GM18858 (cell line): ENCODE results near the gene PYDC2.
"Not testable (repeated sequence)": the region's sequence is repeated elsewhere in the genome, so short reads cannot be mapped to it uniquely, and the experiment has no call there.

Source experiments
- ATAC-seq: cut with Tn5 transposase; IDR thresholded peaks from one replicate; pipeline ENCODE4 v1.9.1; 2021; ENCODE audit not compliant: unreplicated experiment

Gene PYDC2

DNA sequence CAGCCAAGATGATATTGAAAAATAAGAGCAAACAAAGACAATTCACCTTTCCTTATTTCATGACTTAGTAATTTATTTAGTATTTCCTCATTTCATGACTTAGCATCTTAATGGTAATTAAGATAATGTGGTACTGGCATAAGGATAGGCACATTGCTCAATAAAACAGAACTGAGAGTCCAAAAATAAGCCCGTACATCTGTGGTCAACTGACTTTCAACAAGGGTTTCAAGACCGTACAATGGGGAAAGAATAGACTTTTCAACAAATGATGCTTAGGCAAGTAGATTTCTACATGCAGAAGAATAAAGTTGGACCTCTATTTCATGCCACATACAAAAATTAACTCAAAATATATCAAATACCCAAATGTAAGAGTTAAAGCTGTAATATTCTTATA, 603 bp upstream of the PYDC2 start:
- no peak for ATAC-seq

DNA sequence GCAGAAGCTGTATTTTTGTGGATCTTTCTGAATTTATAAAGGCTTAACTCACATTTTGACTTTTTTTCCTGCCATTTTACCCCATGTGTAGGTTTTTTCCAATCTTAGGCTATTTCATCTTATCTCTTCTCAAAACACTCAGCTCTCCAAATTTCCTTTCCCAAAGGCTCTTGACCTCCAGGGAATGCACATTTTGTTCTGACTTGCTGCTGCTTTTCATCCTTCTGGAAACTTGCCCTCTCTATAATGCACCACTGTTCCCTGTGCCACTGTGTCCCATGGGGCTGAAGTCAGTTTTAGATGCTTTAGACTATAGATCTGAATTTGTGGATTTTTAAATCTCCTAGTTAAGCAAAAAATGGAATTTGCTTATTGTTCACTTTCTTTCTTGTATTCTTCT, 9.1 kb downstream of the PYDC2 start:
- no peak for ATAC-seq

DNA sequence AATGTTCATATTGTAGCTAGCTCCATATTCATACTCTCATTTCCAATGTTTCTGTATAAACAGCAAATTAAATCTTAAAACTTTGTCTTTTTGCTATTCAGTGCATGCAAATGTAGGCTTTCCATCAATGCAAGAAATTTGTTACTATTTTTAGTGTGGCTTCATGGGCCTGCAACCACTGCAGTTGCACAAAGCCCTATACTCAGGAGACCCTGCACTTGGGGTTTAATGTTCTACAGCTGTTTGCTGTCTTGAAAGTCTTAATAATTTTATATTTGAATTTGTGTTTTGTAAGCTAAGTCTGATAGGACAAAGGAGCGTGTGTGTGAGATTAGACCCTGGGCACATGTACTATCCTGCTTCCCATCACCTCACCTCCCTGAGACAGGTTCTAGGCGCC, 9.6 kb downstream of the PYDC2 start:
- ATAC-seq: no peak

DNA sequence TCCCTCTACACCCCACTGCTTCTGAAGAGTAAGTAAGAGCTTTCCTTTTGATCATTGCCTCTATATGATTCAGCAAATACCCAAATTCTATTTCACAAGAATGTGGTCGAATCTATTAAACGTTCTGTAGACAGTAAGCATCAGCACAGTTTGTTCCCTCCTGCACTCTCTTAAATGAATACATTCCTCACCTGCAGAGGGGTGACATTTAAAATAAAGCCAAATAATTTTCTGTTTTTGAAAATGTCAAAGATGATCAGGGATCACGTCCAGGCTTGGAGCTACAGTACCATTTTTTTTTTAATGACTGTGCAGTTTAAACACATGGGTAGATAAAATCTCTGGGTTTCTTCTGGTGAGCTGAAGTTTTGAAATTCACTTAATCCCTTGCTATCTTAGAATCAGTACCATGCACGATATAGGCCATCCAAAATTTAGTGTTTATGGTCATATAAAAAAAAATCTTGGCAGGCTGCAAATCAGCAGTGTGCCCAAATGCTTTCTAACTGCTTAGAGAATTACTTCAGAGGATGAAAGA, 12.8 kb downstream of the PYDC2 start:
- ATAC-seq: no peak

DNA sequence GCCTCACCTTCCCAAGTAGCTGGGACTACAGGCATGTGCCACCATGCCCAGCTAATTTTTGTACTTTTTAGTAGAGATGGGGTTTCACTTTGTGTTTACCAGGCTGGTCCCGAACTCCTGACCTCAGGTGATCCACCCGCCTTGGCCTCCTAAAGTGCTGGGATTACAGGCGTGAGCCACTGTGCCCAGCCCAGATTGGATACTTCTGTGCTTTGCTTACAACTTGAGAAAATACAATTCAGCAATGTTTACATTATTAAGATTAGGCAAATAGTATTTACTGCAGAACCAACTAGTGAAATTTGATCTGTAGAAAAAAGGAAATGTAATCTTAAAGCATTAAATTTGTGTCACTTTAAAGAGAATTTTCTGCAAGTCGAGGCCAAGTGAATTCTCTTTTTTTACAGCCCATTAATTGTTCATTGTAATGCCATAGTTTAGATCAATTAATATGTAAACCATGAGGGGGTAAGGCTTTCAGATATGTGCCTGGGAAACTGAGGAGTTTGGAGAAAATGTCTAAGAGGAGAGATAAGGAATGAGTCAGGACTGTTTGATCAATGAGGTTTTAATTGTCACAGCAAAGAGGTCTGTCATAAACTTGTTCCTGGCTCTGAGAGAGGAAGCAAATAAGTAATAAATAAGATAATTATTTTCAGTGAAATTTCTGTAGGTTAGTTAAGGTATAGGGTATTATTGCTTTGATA, 15.3 kb downstream of the PYDC2 start:
- no peak for ATAC-seq

DNA sequence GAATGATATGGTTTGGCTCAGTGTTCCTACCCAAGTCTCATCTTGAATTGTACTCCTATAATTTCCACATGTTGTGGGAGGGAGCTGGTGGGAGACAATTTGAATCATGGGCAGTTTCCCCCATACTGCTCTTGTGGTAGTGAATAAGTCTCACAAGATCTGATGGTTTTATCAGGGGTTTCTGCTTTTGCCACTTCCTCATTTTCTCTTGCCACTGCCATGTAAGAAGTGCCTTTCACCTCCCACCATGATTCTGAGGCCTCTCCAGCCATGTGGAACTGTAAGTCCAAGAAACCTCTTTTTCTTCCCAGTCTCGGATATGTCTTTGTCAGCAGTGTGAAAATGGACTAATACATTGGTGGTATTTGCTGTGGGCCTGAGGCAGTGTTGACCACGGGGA, 23.0 kb downstream of the PYDC2 start:
- not testable (repeated sequence) for ATAC-seq

DNA sequence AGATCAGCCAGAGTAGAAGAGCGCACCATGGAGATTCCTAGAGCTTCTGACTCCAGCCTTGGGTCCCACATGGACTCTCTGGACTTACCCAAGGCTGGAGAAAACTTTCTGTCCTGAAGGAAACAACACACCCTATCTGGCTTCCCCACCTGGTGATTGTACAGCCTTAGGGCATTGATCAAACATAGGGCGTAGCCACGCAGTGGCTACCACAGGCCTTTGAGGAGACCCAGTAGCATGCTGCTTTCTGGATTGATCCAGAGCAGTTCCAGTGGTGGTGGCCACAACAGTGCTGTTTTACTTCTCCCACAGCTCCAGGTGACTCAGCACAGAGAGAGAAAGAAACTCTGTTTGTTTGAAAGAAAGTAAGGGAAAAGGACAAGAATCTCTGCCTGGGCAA, 23.5 kb downstream of the PYDC2 start:
- ATAC-seq: no peak

DNA sequence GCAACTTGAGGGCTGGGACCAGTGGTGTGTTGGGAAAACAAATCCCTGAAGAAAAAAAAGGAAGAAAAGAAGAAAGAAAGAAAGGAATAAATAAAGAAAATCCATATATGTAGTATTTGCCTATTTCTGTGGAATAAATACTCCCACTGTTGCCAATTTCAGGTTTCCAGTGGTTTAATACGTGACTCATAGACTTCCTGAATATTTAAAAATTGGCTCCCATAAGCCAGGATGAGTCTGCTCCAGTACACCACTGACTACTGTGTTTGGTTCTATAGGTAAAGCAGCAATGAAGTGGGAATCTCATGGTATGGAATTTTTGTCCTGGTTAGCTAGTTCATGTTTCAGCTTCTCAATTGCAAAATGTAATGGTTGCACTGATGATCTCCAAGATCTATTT, 31.6 kb downstream of the PYDC2 start:
- no peak for ATAC-seq

DNA sequence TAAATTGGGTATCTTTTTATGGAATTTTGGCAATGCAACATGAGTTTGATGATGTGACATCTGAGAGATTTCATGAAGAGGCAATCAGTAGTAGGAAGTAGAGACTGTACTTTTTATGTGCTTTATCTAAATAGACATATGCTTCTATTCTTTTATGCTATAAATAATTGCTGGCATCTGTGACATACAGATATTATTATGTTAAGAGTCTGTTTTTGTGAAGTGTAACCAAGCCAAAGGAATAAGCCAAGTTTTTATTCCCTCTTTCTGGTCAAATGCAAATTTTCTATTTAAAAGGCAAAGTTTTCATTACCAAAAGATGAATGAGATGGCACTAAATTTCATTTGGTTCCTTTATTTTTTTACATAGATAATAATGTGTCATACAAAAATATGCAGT, 32.4 kb downstream of the PYDC2 start:
- no peak for ATAC-seq

DNA sequence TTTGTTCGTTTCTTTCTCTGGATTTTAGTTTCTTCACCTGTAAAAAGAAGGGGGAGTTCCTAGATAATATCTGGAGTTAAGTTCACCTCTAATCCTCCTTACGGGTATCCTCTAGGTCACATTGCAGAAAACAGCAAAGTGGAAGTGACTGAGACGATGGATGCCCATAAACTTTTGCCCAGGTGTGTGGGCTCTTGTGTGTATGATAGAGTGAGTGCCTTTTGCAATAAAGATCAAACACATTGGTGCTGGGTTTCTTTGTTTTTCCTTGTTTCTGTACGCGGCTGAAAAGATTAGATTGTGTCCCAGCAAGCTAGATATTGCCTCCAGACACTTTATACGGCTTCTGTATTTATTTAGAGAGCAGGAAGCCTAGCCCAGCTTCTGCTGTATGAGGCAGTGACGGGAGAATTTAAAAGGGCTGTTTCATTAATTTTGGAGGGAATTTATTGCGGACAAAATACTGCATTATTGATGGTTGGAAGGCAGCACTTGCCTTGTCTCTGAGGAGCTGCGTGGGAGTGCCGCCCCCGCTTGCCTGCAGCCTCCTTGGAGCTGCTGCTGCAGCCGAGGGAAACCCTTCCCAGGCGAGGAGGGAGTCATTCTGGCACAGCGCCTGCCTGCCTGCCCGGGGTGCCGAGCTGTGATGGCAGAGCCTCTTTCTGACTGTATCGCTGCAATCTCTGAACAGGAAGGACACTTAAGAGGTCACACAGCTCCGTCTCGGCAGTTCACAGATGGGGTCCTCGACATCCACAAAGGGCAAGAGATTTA, 38.5 kb downstream of the PYDC2 start:
- ATAC-seq: no peak

DNA sequence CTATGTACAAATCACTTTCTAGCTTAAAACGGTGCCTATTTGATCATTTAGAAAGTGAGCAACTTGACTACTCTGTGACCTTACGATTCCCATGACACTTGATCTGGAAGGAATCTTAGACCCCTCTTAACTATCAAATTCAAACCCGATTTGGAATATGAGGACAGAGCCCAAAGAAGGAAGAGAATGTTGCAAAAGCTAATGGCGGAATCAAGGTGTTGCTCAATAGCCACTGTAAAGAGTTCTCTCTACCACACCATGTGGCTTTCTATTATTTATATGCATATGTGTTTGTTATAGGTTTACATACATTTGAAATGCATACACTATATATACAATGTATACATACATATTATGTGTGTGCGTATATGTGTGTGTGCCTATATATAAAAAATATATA, 39.9 kb downstream of the PYDC2 start:
- ATAC-seq: no peak

DNA sequence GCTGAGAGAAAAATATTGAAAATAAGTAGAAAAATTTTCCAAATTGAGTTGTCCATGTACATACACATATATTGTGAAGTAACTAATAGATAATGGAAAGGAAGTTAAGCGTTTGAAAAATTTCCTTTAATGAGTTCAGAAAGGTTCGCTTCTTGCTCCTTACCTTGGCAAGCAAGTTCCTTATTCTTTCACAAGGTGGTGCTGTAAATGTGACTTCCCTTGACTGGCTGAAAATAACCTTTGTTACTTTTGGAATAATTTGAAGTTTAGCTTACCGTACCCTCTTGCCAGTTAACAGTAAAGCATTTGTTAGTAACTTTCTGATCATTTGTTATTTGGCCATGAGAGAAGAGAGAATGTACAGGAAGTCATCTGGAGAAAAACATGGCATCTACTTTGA, 41.6 kb downstream of the PYDC2 start:
- no peak for ATAC-seq

DNA sequence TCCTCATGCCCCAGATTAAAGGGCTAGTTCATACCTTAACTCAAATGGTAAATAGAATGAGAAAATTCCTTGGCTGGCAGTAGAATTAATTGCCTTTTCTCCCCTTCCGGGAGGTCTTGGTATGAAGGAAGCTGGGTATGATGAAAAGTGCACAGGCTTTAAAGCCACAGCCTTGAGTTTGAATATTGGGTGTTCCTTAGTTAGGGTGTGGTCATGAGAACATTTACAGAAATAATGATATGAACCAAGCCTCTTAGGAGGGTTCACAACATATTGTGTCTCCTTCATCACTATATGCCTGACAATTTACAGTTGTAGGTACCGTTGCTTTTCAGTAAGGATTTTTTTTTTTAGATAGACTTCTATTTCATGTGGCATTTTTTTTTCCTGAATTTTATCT, 48.1 kb downstream of the PYDC2 start:
- no peak for ATAC-seq
